Measurements from ENCODE around the gene ENPP7.

ENPP7 gene

GRCh38 chr17:79685121-79685520 lies 45.6 kb upstream of the ENPP7 start:
- H3K4me3 ChIP-seq (ENCODE audit: control insufficient read depth, low read depth, low read length), result no peak overlapping the region
- TF ChIP-seq CTCF (IDR thresholded peaks at IDR 0.05; ENCODE audit: control insufficient read depth, insufficient read depth, low read depth, low read length, missing control alignments), result no peak
- DNase-seq (ENCODE audit: low read depth), result no peak

- no peak for TF ChIP-seq CTCF (IDR thresholded peaks at IDR 0.05; ENCODE audit: control insufficient read depth, insufficient read depth, low read depth, low read length, missing control alignments)
- H3K4me3 ChIP-seq (ENCODE audit: control insufficient read depth, low read depth, low read length), result no peak overlapping the region
- DNase-seq (ENCODE audit: low read depth), result no peak
These were observed 44.3 kb upstream of the ENPP7 start for GRCh38 chr17:79686476-79686875.

- no peak for DNase-seq (ENCODE audit: low read depth)
- no peak overlapping the region for H3K4me3 ChIP-seq (ENCODE audit: control insufficient read depth, low read depth, low read length)
- TF ChIP-seq CTCF (IDR thresholded peaks at IDR 0.05; ENCODE audit: control insufficient read depth, insufficient read depth, low read depth, low read length, missing control alignments), result no peak
These were observed 40.3 kb upstream of the ENPP7 start for GRCh38 chr17:79690466-79690865.

- TF ChIP-seq CTCF (IDR thresholded peaks at IDR 0.05; ENCODE audit: control insufficient read depth, insufficient read depth, low read depth, low read length, missing control alignments), result no peak
- DNase-seq (ENCODE audit: low read depth), result no peak
These were observed 39.5 kb upstream of the ENPP7 start for GRCh38 chr17:79690988-79691836.

GRCh38 chr17:79691931-79692330 lies 38.8 kb upstream of the ENPP7 start:
- no peak for DNase-seq (ENCODE audit: low read depth)
- H3K4me3 ChIP-seq (ENCODE audit: control insufficient read depth, low read depth, low read length), result no peak overlapping the region
- TF ChIP-seq CTCF (IDR thresholded peaks at IDR 0.05; ENCODE audit: control insufficient read depth, insufficient read depth, low read depth, low read length, missing control alignments), result no peak

More at GRCh38 chr17:79690988-79691836, 39.5 kb upstream of the ENPP7 start:
- no peak overlapping the region for H3K4me3 ChIP-seq (ENCODE audit: control insufficient read depth, low read depth, low read length)

GRCh38 chr17:79693419-79693818 lies 37.3 kb upstream of the ENPP7 start:
- DNase-seq (ENCODE audit: low read depth), result no peak
- H3K4me3 ChIP-seq (ENCODE audit: control insufficient read depth, low read depth, low read length), result no peak overlapping the region
- no peak for TF ChIP-seq CTCF (IDR thresholded peaks at IDR 0.05; ENCODE audit: control insufficient read depth, insufficient read depth, low read depth, low read length, missing control alignments)
